Skin of body (tissue), 3 donors: Measurements from ENCODE around the gene BCL10. TPM values are rescaled to one million over a fixed set of nuclear protein-coding genes. Genes with fewer than 3 reads are reported as not detected.
A peak's percentile ranks its signal among the peaks of the same experiment; 100 is the strongest.

ENCODE experiments used
- DNase-seq: peaks from one replicate; lab custom pipeline; 2025; lab: John Stamatoyannopoulos, UW
- small RNA-seq: library from RNA; depleted of rRNA; stranded (forward); fragments of <200 nt; gene quantifications from one replicate; pipeline ENCODE3, GENCODE V24; 2014; ENCODE audit warnings: low replicate concordance
- total RNA-seq: library from RNA; depleted of rRNA; stranded (reverse); fragments of >200 nt; gene quantifications from one replicate; pipeline ENCODE4 v1.2.3, GENCODE V29; 2014

BCL10 gene
- total RNA-seq, 1 donor from 2014 or later = 25.3 TPM

GRCh38 chr1:85223334-85223733 is 53.1 kb downstream of the BCL10 start:
- no peak for DNase-seq

DNA sequence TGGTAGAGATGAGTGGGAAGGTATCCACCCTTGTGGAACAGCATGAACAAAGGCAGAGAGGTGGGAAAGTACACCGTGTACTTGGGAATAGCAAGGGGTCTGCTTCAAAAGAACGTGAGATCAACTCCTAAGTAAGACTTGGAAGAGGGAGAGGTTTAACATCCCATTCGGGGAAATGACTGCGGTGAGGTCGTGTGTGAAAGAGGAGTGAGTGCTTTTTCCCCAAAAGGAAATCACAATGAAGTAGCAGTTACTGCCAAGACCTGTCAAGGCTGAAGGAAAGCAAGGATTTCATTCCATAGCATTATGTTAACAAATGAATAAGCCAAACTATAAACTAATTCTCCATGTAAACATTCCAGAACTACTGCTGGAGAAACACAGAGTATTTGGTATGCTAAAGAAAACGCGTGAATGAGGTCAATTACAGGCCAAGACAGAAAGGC is 55.7 kb downstream of the BCL10 start:
- peak; percentile 83 for DNase-seq

- DNase-seq = no peak
These were observed 56.4 kb downstream of the BCL10 start for GRCh38 chr1:85219853-85220610.

DNA sequence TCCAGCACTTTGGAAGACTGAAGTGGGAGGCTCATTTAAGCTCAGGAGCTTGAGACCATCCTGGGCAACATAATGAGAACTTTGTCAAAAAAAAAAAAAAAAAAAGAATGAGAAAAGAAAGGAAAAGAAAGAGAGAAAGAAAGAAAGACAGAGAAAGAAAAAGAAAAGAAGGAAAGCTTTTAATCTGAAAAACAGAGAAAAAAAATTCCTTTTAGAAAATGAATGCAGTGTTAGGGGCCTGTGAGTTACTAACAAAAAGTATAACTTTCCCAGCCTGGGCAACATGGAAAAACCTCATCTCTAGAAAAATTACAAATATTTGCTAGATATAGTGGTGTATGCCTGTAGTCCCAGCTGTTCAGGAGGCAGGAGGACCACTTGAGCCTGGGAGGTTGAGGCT is 59.7 kb downstream of the BCL10 start:
- DNase-seq = no peak

Small RNAs within 50 kb of the gene (small RNA-seq; reads per million reads assigned to genes)
- gene RF00019 = not detected

Other genes with a start within 250 kb of the BCL10 start
- gene MCOLN3, start 228.1 kb downstream of the BCL10 start, total RNA-seq = 1.6 TPM
- 22.0 TPM for gene SYDE2, start 75.6 kb downstream of the BCL10 start, total RNA-seq
- 23.4 TPM for gene C1orf52, start 17.0 kb downstream of the BCL10 start, total RNA-seq
- 20.7 TPM for gene DDAH1, start 188.5 kb upstream of the BCL10 start, total RNA-seq